Measurements from ENCODE around the gene LSM8.

GRCh38 chr7:118149394-118149793, 34.6 kb upstream of the LSM8 start:
- TF ChIP-seq POLR2A (IDR thresholded peaks at IDR 0.05; ENCODE audit: extremely low read depth, insufficient read length) = no peak
- TF ChIP-seq, protein P1, sequence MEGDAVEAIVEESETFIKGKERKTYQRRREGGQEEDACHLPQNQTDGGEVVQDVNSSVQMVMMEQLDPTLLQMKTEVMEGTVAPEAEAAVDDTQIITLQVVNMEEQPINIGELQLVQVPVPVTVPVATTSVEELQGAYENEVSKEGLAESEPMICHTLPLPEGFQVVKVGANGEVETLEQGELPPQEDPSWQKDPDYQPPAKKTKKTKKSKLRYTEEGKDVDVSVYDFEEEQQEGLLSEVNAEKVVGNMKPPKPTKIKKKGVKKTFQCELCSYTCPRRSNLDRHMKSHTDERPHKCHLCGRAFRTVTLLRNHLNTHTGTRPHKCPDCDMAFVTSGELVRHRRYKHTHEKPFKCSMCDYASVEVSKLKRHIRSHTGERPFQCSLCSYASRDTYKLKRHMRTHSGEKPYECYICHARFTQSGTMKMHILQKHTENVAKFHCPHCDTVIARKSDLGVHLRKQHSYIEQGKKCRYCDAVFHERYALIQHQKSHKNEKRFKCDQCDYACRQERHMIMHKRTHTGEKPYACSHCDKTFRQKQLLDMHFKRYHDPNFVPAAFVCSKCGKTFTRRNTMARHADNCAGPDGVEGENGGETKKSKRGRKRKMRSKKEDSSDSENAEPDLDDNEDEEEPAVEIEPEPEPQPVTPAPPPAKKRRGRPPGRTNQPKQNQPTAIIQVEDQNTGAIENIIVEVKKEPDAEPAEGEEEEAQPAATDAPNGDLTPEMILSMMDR (IDR thresholded peaks at IDR 0.05; ENCODE audit: low read depth, low read length) = no peak
- no peak for TF ChIP-seq MAX (IDR thresholded peaks at IDR 0.05; ENCODE audit: low read depth, low read length)
- no peak for TF ChIP-seq MYC (IDR thresholded peaks at IDR 0.05; ENCODE audit: low read depth, low read length)

Data from NB4 (cell line).